Hematopoietic multipotent progenitor cell treated with erythropoietin and hydrocortisone succinate and interleukin-3 and kit ligand, for 15 days (in vitro differentiated cells): Measurements from ENCODE around the gene FGFR3.

Experiments used
- DNase-seq: peaks from one replicate; pipeline ENCODE4 v3.0.0-alpha.2; 2015; ENCODE audit warnings: low spot score

The FGFR3 gene

GRCh38 chr4:1792832-1793495 is at the start of gene FGFR3:
TSS of gene FGFR3 (plus strand) at chr4:1793293. CDS start at chr4:1793935, 642 bp downstream.
- DNase-seq: peak; percentile 49

- no peak for DNase-seq
These were observed 49.5 kb upstream of the FGFR3 start for GRCh38 chr4:1743551-1743950.

GRCh38 chr4:1743975-1744374 is 49.1 kb upstream of the FGFR3 start:
- no peak for DNase-seq

- DNase-seq: no peak
These were observed 48.5 kb upstream of the FGFR3 start for GRCh38 chr4:1744552-1744951.

- no peak for DNase-seq
These were observed 47.9 kb upstream of the FGFR3 start for GRCh38 chr4:1745165-1745564.

DNA sequence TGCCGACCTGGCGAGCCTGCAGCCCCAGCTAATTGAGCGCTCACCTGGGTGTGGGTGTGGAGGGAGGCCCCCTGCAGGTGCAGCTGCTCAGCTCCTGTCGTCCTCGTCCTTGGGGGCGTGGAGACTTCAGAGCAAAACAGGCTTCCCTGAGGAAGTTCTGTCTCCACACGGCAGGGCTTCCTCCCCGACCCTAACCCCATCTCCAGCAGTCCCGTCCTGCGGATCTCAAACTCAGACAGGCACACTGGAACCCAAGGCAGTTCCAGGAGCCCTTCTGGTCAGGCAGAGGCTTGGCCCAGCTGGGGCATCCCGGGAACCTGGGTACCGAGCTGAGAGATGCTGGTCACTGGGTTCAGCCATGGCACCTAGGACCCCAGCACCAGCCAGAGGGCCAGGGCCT is 47.4 kb upstream of the FGFR3 start:
- DNase-seq: no peak

GRCh38 chr4:1746265-1746691 is 46.8 kb upstream of the FGFR3 start:
- peak; percentile 73 for DNase-seq

DNA sequence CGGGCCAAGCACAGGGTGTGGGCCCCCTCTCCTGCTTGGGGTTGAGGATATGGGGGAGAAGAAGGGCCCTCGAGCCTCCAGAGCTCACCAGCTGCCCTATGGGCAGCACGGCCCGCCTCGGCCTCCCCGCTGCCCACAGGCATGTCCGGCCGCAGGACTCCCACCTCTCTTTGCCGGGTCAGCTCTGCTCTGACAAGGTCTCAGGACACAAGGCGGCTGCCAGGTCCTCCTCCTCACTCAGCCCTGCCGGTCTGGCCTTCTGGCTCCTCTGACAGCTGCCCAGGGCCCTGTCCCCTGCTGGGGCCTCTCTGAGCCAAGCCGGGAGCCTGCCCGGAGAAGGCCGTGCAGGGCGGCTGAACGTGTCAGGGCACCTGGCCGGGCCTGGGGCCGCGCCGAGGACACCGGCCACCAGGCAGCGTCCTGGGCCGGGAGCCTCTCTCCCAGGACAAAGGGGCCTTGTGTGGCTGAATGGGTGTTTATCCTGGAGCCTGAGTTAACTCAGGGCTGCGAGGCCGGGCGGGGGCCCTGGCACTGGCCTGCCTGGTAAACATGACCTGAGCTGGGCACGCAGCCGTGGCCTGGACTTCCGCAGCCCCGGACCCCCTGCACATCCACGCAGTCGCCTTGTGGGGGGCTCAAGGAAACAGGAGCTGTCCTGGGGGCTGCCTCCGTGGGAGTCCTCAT is 46.0 kb upstream of the FGFR3 start:
- no peak for DNase-seq

DNA sequence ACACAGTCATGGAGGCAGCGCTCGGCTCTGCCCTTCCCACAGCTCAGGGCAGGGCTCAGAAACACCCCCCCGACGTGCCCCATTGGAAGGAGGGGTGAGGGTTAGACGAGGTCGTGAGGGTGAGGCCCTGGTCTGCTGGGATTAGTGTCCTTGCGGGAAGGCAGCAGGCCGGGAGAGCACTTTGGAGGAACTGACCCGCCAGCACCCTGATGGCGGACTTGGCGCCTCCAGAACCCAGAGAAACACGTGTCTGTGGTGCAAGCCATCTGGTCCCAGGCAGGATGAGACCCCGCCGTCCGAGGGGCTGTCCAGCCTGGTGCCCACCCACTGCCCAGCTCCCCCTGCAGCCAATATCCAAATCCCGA is 45.5 kb upstream of the FGFR3 start:
- no peak for DNase-seq

- DNase-seq: peak; percentile 80
These were observed 44.6 kb upstream of the FGFR3 start for GRCh38 chr4:1748465-1748995.

DNA sequence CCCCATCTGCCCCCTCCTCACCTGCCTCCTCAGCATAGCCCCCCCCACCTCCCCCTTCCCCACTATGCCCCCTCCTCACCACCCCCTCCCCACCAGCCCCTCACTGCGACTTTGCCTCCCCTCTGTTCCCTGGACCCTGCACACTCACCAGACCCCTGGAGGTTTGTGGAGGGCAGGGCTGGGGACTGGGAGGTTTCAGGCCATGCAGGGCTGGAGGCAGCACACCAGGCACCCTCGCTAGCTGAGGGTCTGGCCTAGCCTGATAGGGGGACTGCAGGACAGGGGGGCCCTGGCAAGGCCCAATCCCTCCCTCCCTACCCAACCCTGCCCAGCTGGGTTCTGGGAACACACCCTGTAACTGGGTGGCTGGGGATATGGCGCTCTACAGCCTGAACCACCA is 43.7 kb upstream of the FGFR3 start:
- DNase-seq: peak; percentile 27

- DNase-seq: no peak
These were observed 43.3 kb upstream of the FGFR3 start for GRCh38 chr4:1749826-1750225.

GRCh38 chr4:1750381-1751154 is 42.5 kb upstream of the FGFR3 start:
- no peak for DNase-seq

GRCh38 chr4:1751155-1751918 is 41.8 kb upstream of the FGFR3 start:
- DNase-seq: no peak

- no peak for DNase-seq
These were observed 41.2 kb upstream of the FGFR3 start for GRCh38 chr4:1751919-1752283.

DNA sequence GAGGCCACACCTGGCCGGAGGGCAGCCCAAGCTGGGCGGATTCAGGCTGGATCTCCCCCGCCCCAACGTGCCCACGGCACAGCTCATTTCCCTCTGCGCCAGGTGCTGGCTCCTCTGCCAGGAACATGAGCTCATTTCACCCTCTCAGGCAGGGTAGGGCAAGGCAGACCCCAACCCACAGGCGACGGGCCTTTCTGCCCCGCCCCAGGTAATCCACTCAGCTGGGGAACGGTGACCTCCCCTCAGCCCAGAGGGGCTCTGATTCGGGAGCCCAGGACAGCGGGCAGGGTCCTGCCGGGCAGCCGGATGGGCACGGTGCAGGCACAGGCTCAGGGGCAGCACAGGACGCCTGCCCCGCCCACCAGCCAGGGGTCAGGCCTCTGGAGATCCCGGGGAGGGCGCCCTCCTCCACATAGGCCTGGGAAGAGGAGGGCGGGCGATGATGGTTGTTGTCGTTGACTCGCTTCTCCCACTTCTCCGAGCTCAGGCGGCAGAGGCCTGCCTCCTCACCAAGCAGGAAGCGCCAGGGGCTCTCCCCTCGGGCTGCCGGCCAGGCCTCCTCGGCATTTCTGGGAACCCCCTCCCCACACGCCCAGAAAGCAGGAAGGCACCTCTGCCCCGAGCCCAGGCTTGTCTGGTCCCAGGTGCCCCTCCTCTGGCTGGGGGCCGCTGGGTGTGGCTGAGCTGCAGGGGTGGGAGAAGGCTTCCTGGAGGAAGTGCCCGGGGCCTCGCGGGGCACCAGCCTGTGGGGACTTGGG is 40.6 kb upstream of the FGFR3 start:
- DNase-seq: no peak

DNA sequence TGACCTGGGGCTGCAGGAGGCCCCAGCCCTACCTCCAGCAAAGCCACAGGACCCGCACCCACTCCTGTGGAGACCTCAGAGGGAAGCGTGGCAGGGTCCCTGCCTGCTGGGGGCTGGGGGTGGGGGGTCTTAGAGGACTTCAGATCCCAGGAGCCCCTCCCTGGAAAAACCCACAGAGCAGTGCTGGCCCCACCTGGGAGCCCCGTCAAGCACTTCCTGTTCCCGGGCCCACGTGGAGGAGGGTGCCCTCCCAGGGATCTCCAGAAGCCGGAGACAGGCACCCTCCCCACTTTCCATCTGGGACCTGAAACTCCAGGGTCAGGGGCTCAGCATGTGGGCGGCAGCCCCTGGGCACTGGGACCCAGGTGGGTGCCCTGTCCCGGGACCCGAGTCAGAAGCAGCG is 39.8 kb upstream of the FGFR3 start:
- no peak for DNase-seq

DNA sequence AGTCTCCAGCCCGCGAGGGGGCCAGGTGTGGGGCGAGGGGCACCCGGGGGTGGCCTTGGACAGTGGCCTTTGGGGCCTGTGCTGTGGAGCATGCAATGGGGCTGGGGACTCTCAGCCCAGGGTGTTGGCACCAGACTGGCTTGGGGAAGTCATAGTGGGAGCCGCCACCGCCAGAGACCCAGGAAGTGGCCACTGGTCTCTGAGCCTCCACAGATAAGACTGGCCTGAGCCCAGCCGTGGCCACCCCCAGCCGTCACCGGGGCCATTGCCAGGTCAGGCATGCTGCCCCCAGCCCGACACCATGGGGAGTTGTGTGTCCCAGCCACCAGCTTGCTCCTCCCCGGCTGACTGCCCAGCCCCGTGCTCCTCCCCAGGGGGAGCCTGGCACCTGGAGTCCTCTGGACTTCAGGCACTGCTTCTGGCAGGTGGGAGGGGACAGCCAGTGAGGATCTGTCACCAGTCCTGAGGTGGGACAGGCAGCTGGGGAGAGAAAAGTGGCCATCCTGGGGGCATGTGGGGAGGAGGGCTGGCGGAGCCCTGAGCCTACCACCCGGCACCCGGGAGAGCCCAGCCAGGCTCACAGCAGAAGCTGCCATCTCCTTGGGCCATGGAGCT is 39.3 kb upstream of the FGFR3 start:
- no peak for DNase-seq

- no peak for DNase-seq
These were observed 38.8 kb upstream of the FGFR3 start for GRCh38 chr4:1754336-1754735.

GRCh38 chr4:1755297-1755696 is 37.8 kb upstream of the FGFR3 start:
- DNase-seq: no peak

DNA sequence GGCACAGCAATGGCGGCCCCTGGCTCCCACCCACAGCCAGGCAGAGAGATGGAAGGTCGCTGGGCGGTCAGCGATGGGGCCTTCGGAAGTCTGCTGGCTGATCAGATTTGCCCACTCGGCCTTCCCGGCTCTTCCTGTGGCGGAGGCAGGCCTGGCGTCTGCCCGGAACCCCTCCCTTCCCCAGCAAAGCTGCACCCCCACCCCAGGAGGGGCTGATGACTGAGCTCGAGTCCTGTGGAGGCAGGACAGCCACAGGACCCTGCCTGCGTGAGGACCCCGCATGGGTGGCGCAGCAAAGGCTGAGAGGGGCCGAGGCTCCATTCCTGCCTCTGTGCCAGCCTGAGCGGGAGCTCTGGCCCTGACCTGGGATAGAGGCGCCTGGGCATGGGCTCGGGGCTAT is 37.0 kb upstream of the FGFR3 start:
- DNase-seq: no peak
